Activated CD4-positive, alpha-beta memory T cell treated with anti-CD3 and anti-CD28 coated beads for 36 hours (primary cell): ENCODE measurements around the gene SMG6. TPM values are rescaled to one million over a fixed set of nuclear protein-coding genes. Genes with fewer than 3 reads are reported as not detected.
"Not testable (repeated sequence)": the region's sequence is repeated elsewhere in the genome, so short reads cannot be mapped to it uniquely, and the experiment has no call there.

Experiments
- CTCF ChIA-PET: fragments of 350-600 bp; sonication (Branson Sonifier 250); formaldehyde crosslinking; loops from one replicate; lab custom pipeline; 2021; ENCODE audit warnings: antibody characterized with exemption, inconsistent platforms; lab: Charles Lee
- POLR2A ChIA-PET: fragments of 350-600 bp; sonication (Branson Sonifier 250); formaldehyde crosslinking; loops from one replicate; lab custom pipeline; 2021; ENCODE audit warnings: antibody characterized with exemption; lab: Charles Lee
- DNase-seq: peaks from one replicate; pipeline ENCODE4 v3.0.0-alpha.2; 2020
- H3K27ac Mint-ChIP-seq: one replicate; pipeline ENCODE4 v1.8.0; 2021; ENCODE audit warnings: mixed read lengths
- H3K27me3 Mint-ChIP-seq: one replicate; pipeline ENCODE4 v1.8.0; 2021; ENCODE audit warnings: mixed read lengths
- H3K36me3 Mint-ChIP-seq: one replicate; pipeline ENCODE4 v1.8.0; 2021; ENCODE audit warnings: mixed read lengths
- H3K4me1 Mint-ChIP-seq: one replicate; pipeline ENCODE4 v1.8.0; 2021; ENCODE audit warnings: low read depth, mixed read lengths
- H3K4me3 Mint-ChIP-seq: one replicate; pipeline ENCODE4 v1.8.0; 2021; ENCODE audit warnings: mild to moderate bottlenecking, mixed read lengths
- H3K9me3 Mint-ChIP-seq: one replicate; pipeline ENCODE4 v1.8.0; 2021; ENCODE audit warnings: mixed read lengths
- intact Hi-C: fragments of 100-400 bp; cut with micrococcal nuclease; formaldehyde crosslinking; loops from one replicate; pipeline ENCODE4 v1.15.1; 2023
- total RNA-seq, 2 experiments: library from RNA; stranded (reverse); gene quantifications; one replicate each; pipeline ENCODE4 v1.2.3, GENCODE V29; 2021

SMG6 gene
- total RNA-seq, 2 experiments from 2014 or later, result 17.2 to 20.3 TPM

- no peak overlapping the region for H3K4me3 Mint-ChIP-seq
- DNase-seq, result no peak
- intact Hi-C loops, result no loop called here
- ChIA-PET POLR2A (interaction anchor here (1.0 kb wide), 1 partner anchor 24 kb away, joined by 3 read pairs; no protein-coding TSS in a partner anchor), CTCF (interaction anchor here (0.8 to 1.3 kb wide), 6 partner anchors 10 to 159 kb away, joined by 3 to 7 read pairs (median 4); no protein-coding TSS in a partner anchor)
- H3K27ac Mint-ChIP-seq, result peak overlapping the region; percentile 83
- H3K9me3 Mint-ChIP-seq, result no peaks in the 10 kb centered on the region
- H3K27me3 Mint-ChIP-seq, result no peaks in the 10 kb centered on the region
- peaks cover 55% of the 10 kb centered on the region for H3K4me1 Mint-ChIP-seq
- peaks cover 4% of the 10 kb centered on the region for H3K36me3 Mint-ChIP-seq
Measured at GRCh38 chr17:2213291-2213960, 90.2 kb downstream of the SMG6 start.

GRCh38 chr17:2212400-2212981 is 91.1 kb downstream of the SMG6 start:
- DNase-seq, result no peak
- intact Hi-C loops, result no loop called here
- Mint-ChIP-seq H3K27ac (peak overlapping the region; percentile 61), H3K36me3 (peaks cover 2% of the 10 kb centered on the region), H3K4me3 (no peak overlapping the region), H3K27me3 (no peaks in the 10 kb centered on the region), H3K4me1 (peaks cover 54% of the 10 kb centered on the region), H3K9me3 (no peaks in the 10 kb centered on the region)
- ChIA-PET POLR2A (no interaction called here), CTCF (interaction anchor here (0.8 to 1.2 kb wide), 2 partner anchors 9 to 32 kb away, joined by 4 to 6 read pairs; no protein-coding TSS in a partner anchor)

GRCh38 chr17:2211661-2212399 is 91.8 kb downstream of the SMG6 start:
- no peak for DNase-seq
- Mint-ChIP-seq H3K27me3 (no peaks in the 10 kb centered on the region), H3K36me3 (peaks cover 2% of the 10 kb centered on the region), H3K4me1 (peaks cover 53% of the 10 kb centered on the region), H3K27ac (peak overlapping the region; percentile 62), H3K9me3 (no peaks in the 10 kb centered on the region), H3K4me3 (no peak overlapping the region)
- ChIA-PET CTCF (no interaction called here), POLR2A (no interaction called here)
- intact Hi-C loops, result no loop called here

GRCh38 chr17:2210726-2211125 is 92.9 kb downstream of the SMG6 start:
- H3K27me3 Mint-ChIP-seq, result no peaks in the 10 kb centered on the region
- intact Hi-C loops, result no loop called here
- ChIA-PET POLR2A (interaction anchor here (0.6 kb wide), 1 partner anchor 1012 kb away, joined by 3 read pairs; no protein-coding TSS in a partner anchor), CTCF (interaction anchor here (2.0 kb wide), 1 partner anchor 34 kb away, joined by 12 read pairs; no protein-coding TSS in a partner anchor)
- H3K36me3 Mint-ChIP-seq, result peaks cover 2% of the 10 kb centered on the region
- H3K4me1 Mint-ChIP-seq, result peaks cover 45% of the 10 kb centered on the region
- no peak overlapping the region for H3K27ac Mint-ChIP-seq
- H3K9me3 Mint-ChIP-seq, result no peaks in the 10 kb centered on the region
- H3K4me3 Mint-ChIP-seq, result no peak overlapping the region
- no peak for DNase-seq

GRCh38 chr17:2207815-2208515 is 95.6 kb downstream of the SMG6 start:
- Mint-ChIP-seq H3K4me3 (no peak overlapping the region), H3K27ac (no peak overlapping the region), H3K9me3 (no peaks in the 10 kb centered on the region), H3K4me1 (peaks cover 24% of the 10 kb centered on the region), H3K36me3 (peaks cover 2% of the 10 kb centered on the region), H3K27me3 (no peaks in the 10 kb centered on the region)
- POLR2A ChIA-PET, result no interaction called here
- DNase-seq, result no peak
- intact Hi-C loops, result no loop called here
- CTCF ChIA-PET, result interaction anchor here (2.3 kb wide), 1 partner anchor 12 kb away, joined by 7 read pairs; no protein-coding TSS in a partner anchor

- H3K36me3 Mint-ChIP-seq, result peaks cover 2% of the 10 kb centered on the region
- CTCF ChIA-PET, result interaction anchor here (0.6 to 2.6 kb wide), 4 partner anchors 40 to 178 kb away, joined by 3 to 7 read pairs (median 4); partner anchors contain the start of gene HIC1
Measured at GRCh38 chr17:2204393-2204792, 99.2 kb downstream of the SMG6 start.

GRCh38 chr17:2203818-2204217 is 99.8 kb downstream of the SMG6 start:
- Mint-ChIP-seq H3K4me1 (peaks cover 19% of the 10 kb centered on the region), H3K4me3 (no peak overlapping the region), H3K36me3 (peaks cover 2% of the 10 kb centered on the region), H3K27me3 (no peaks in the 10 kb centered on the region), H3K9me3 (no peaks in the 10 kb centered on the region), H3K27ac (no peak overlapping the region)
- no peak for DNase-seq
- ChIA-PET POLR2A (interaction anchor here (1.3 kb wide), 1 partner anchor 113 kb away, joined by 3 read pairs; no protein-coding TSS in a partner anchor), CTCF (interaction anchor here (0.6 to 1.5 kb wide), 4 partner anchors 9 to 179 kb away, joined by 3 to 6 read pairs (median 4); no protein-coding TSS in a partner anchor)
- intact Hi-C loops, result no loop called here

More at GRCh38 chr17:2204393-2204792, 99.2 kb downstream of the SMG6 start:
- POLR2A ChIA-PET, result no interaction called here
- intact Hi-C loops, result no loop called here
- H3K27ac Mint-ChIP-seq, result no peak overlapping the region
- no peak for DNase-seq
- H3K9me3 Mint-ChIP-seq, result no peaks in the 10 kb centered on the region
- H3K4me3 Mint-ChIP-seq, result no peak overlapping the region
- no peaks in the 10 kb centered on the region for H3K27me3 Mint-ChIP-seq
- peaks cover 19% of the 10 kb centered on the region for H3K4me1 Mint-ChIP-seq

GRCh38 chr17:2202996-2203575 is 100.5 kb downstream of the SMG6 start:
- Mint-ChIP-seq H3K4me3 (no peak overlapping the region), H3K27ac (peak overlapping the region; percentile 50), H3K9me3 (no peaks in the 10 kb centered on the region), H3K27me3 (no peaks in the 10 kb centered on the region), H3K36me3 (peaks cover 2% of the 10 kb centered on the region), H3K4me1 (peaks cover 19% of the 10 kb centered on the region)
- DNase-seq, result no peak
- ChIA-PET POLR2A (interaction anchor here (1.3 kb wide), 1 partner anchor 113 kb away, joined by 3 read pairs; no protein-coding TSS in a partner anchor), CTCF (interaction anchor here (0.7 to 1.5 kb wide), 4 partner anchors 10 to 77 kb away, joined by 3 to 6 read pairs (median 4); no protein-coding TSS in a partner anchor)
- intact Hi-C loops, result no loop called here

- H3K9me3 Mint-ChIP-seq, result no peaks in the 10 kb centered on the region
- peaks cover 19% of the 10 kb centered on the region for H3K4me1 Mint-ChIP-seq
- no peak overlapping the region for H3K4me3 Mint-ChIP-seq
- ChIA-PET POLR2A (interaction anchor here (1.3 kb wide), 1 partner anchor 112 kb away, joined by 3 read pairs; no protein-coding TSS in a partner anchor), CTCF (interaction anchor here (0.7 to 1.5 kb wide), 3 partner anchors 21 to 77 kb away, joined by 3 to 5 read pairs (median 3); no protein-coding TSS in a partner anchor)
- DNase-seq, result no peak
- H3K36me3 Mint-ChIP-seq, result peaks cover 2% of the 10 kb centered on the region
- H3K27ac Mint-ChIP-seq, result peak overlapping the region; percentile 50
- intact Hi-C loops, result no loop called here
- no peaks in the 10 kb centered on the region for H3K27me3 Mint-ChIP-seq
Measured at GRCh38 chr17:2202302-2202995, 101.1 kb downstream of the SMG6 start.

GRCh38 chr17:2199386-2199785 is 104.2 kb downstream of the SMG6 start:
- H3K9me3 Mint-ChIP-seq, DNase-seq, intact Hi-C loops, H3K27me3 Mint-ChIP-seq, H3K4me3 Mint-ChIP-seq, H3K36me3 Mint-ChIP-seq, CTCF ChIA-PET, POLR2A ChIA-PET, H3K27ac Mint-ChIP-seq: not testable (repeated sequence)
- H3K4me1 Mint-ChIP-seq, result peaks cover 41% of the 10 kb centered on the region
